GM21737 (cell line): ENCODE data around the gene RNF186.
"Not testable (repeated sequence)": the region's sequence is repeated elsewhere in the genome, so short reads cannot be mapped to it uniquely, and the experiment has no call there.

ENCODE experiments used
- ATAC-seq: cut with Tn5 transposase; IDR thresholded peaks from one replicate; pipeline ENCODE4 v1.9.1; 2021; ENCODE audit warnings: mild to moderate bottlenecking, moderate library complexity; ENCODE audit not compliant: unreplicated experiment

The RNF186 gene, protein sequence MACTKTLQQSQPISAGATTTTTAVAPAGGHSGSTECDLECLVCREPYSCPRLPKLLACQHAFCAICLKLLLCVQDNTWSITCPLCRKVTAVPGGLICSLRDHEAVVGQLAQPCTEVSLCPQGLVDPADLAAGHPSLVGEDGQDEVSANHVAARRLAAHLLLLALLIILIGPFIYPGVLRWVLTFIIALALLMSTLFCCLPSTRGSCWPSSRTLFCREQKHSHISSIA

DNA sequence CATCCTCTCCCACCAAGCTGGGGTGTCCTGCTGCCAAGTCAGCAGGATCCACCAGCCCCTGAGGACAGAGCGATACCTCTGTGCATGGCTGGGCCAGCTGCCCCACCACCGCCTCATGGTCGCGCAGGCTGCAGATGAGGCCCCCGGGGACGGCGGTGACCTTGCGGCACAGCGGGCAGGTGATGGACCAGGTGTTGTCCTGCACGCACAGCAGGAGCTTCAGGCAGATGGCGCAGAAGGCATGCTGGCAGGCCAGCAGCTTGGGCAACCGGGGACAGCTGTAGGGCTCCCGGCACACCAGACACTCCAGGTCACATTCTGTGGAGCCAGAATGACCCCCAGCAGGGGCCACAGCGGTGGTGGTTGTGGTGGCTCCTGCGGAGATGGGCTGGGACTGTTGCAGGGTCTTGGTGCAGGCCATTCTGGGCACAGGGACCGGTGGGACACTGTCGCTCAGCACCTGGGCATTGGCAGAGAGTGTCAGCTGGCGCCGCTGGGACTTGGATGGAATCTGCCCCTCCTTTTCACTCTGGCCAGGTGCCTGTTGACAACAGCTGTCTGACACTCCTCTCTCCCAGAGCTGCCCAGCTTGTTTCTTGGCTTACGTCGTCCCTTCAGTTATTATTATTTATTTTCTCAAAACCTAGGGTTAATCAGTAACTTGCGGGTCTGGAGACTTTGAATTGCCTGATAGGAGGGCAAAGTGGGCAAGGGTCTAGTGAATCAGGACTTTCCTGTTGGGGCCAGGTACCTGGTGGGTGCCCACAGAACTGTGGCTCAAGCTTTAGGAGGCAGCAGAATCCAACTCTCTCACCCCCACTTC lies at the start of gene RNF186:
Gene RNF186 (minus strand): TSS at position 603 of the 823 bp plus-strand sequence. CDS start 182 bp downstream, at position 421.
- no peak for ATAC-seq

DNA sequence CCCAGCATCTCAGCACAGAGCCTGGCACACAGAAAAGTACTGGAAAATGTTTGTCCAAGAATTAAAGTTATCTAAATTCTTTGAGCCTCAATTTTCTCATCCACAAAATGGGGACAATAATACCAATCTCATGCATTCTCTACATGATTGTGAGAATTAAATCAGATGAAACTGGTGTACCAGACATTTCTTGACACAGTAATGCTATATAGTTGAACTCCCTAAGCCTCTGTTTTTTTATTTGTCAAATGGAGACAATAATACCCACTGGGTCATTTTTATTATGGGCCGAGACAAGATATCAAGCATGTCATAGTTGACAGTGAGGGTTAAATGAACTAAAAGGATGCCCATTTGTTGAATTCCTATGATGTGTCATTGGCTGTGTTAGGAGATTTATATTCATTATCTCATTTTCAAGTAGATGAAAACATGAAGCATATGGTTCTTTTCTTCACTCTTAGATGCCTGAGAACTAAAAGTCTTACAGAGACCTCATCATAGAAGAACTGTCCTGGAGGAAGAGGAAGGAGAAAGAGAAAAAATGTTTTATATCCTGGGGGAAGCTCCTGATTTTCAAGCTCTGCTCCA lies 49.6 kb upstream of the RNF186 start:
- no peak for ATAC-seq

DNA sequence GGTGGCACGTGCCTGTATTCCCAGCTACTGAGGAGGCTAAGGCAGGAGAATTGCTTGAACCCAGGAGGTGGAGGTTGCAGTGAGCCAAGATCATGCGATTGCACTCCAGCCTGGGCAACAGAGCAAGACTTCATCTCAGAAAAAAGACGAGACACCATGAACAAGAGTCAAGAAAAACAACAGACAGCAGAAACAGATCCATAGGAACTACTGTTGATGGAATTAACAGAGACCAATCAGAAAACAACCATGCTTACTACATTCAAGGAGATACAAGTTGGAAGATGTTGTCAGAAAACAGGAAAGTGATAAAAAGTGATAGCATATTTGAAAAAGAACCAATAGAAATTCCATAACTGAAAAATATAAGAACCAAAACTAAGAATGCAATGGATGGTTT lies 47.9 kb upstream of the RNF186 start:
- ATAC-seq = no peak

DNA sequence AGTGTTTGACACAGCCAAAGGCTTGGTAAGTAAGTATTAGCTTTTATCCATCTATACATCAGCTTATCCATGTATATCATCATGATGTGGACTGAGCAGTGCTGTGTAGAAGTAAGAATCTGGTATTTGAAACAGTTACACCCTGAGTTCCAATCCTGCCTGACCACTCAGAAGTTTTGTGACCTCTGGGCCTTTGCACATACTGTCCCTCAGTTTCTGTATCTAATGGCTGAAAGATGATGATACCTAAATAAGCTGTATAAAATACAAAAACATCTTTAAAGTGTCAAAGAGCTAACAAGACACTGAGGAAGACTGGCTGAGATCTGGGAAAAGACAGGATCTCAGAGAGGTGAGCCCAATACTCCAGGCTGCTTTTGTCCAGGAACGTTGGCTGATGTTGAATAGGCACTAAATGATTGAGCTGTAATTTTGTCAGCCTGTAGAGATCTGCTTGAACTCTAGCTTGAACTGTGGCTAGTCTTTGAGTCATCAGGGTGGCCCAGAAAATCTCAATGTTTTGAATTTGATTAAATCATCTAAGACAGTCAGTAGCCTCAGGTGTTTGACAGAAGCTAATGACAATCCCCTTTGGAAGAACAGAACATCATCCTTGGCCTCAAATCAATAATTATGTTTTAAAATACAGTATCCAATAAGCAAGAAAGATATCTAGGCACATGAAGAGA lies 46.9 kb upstream of the RNF186 start:
- no peak for ATAC-seq

DNA sequence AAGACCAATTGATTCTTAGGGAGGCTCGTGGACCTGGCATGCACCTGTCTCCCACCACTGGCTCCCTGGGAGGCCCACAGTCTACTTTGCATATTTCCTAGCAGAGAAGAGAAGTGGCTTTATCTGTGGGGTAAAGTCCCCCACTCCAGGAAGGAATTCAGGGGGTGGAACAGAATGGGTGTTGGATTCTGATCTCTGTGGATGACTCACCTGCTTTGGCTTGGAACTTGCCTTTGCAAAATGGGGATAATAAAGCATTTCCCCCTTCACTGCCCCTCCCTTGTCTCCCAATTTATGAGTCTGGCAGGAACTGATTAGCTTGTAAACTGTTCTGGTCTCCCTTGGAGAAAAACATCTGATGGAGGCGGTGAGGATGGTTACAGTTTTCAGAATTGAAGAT lies 46.0 kb upstream of the RNF186 start:
- ATAC-seq = no peak

DNA sequence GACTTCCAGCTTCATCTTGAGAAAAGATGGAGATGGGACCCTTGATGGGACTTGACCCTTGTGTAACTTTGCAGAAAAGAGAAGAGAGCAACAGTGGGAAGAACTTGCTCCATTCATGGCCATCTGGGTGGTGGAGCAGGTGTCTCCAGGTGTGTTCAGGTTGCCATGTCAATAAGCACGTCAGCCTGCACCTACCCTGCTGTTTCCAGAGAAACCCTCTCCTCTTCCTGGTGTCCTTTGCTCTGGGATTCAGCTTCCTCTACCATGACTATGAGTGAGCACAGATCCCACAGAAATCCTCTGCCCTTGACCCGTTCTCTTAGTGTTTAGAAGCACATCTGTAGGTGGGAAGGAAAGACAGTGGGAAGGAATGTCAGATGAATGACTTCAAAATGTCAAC lies 45.3 kb upstream of the RNF186 start:
- no peak for ATAC-seq

DNA sequence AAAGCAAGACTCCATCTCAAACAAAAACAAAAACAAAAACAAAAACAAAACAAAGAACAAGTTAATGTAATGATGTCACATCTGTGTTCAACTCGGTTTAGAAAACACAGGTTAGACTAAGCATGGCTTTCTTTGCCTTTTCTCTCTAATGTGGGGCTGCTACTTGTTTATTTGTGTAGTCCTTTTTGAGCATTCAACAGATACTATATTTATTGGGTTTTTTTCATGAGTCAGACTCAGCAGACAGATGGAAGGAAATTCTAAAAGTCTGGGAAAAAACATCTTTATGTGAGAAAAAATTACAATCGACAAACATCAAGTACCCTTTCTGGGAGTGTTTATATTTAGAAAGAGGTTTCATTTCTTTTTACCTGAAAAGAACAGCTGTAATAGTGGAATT lies 44.8 kb upstream of the RNF186 start:
- no peak for ATAC-seq

DNA sequence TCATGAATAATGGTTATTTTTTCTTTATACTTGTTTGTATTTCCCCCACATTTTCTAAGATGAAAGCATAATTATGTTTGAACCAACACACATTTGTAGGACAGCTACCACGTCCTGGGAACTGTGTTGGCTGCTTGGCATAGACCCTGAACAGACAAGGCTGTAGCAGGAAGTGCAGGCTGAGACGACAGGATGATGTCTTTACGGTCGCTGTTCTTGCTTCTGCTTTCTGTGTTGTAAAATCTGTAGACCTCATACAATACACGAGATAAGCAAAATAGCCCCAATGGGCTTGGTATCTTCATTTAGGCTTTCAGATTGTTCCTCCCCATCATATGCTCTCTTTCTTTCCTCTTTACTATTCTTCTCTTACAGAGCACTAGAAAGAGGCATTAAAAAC lies 43.8 kb upstream of the RNF186 start:
- ATAC-seq = no peak

DNA sequence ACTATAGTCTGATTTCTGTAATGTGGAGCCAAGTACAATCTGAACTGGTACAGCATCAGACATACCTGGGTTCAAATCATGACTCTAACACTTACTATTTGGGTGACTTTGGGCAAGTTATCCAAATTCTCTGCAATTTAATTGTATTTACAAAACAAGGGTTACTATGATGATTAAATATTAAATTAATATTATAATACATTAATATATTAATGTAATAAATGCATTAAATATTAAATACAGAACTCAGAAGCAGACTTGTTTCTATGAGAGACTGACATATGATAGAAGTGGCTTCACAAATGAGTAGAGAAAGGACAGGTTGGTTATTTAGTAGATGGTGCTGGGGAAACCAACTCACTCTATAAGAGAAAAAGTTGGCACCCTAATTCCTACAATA lies 39.8 kb upstream of the RNF186 start:
- no peak for ATAC-seq

DNA sequence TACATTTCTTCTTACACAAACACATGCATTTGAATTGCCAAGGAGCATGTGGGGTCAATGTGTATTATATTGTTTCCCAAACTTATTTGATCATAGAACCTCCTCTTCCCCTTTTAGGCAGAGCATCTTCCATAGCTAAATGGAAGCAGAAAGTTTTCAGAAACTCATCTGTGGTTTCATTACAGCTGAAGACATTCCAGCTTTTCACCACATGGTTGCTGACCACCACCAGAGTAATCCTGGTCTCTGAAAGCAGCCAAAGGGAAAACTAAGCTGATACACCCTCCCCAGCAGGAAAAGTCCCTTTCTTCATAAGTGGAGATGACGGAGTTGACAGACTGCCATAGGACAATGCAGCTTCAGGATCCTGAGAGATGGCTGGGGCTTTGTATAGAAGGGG lies 37.0 kb upstream of the RNF186 start:
- no peak for ATAC-seq

DNA sequence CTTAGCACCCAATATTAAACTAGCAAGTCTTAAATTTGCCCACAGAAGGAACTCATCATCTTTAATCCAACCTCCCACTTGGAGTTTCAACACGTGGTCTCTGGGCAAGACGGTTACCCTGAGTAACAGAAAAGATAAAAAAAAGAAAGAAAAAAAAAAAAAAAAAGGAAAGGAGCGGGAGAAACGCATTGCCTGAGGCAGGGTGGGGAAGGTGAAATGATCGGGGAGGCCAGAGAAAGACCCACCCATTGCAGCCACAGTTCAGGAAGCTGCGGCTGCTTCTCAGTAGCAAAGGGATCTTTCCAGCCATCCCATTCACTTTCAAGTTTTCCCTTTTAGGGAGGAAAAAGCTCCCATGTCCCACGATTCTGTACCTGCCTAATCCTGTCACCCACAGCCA lies 35.1 kb upstream of the RNF186 start:
- ATAC-seq = no peak

DNA sequence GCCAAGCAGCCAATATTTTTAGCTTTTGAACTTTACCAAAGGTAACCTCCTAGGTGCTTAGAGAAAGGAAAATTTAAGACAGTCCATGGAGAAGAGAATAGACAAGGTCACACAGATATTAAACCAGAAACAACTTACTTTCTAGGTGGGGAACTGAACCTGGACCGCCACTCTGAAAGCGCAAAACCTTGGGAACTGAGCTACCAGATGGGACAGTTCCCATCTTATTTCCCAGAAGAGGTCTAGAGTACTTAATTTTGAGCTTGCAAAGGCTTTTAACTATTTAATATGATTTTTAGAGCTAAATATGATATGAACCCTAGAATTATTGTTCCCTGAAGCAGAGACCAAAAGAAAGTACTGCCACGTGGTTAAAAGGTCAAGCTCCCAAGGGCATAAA lies 34.2 kb upstream of the RNF186 start:
- ATAC-seq = not testable (repeated sequence)

DNA sequence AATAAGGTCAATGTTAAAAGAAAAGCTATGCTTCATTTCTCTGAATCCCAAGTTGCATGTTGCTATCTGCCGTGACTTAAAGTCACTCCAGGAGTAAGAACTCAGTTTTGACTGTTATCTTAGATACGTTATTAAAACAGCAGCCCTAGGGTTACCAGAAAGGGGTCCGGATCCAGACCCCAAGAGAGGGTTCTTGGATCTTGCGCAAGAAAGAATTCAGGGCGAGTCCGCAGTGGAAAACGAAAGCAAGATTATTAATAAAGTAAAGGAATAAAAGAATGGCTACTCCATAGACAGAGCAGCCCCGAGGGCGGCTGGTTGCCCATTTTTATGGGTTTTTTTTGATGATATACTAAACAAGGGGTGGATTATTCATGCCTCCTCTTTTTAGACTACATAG lies 32.3 kb upstream of the RNF186 start:
- ATAC-seq = not testable (repeated sequence)

DNA sequence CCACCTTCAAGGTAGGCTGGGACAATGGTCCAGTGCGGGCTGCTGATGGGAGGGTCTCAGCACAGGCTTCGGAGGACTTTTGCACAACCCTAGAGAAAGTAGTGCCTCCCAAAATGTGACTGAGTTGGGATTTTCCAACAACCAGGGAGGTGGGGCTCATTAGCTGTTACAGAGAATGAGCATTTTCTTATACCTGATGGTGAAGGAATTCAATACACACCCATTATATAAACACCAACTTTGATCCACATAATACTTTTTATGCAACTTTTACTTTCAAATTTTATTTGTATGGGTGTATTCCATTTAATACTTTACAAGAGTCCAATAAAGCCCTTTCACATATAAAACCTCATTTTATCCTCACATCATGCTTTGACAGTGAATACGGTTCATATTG lies 31.3 kb upstream of the RNF186 start:
- ATAC-seq = no peak

DNA sequence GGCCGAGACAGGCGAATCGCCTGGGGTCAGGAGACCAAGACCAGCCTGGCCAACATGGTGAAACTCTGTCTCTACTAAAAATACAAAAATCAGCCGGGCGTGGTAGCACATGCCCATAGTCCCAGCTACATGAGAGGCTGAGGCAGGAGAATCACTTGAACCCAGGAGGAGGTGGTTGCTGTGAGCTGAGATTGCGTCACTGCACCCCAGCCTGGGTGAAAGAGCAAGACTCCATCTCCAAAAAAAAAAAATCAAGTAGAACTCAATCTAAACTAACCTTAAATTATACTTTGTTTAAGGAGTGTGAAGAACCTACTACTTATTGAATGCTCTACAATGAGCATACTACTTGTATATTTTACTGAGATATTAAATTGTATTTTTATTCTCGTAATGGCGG lies 30.5 kb upstream of the RNF186 start:
- ATAC-seq = no peak

DNA sequence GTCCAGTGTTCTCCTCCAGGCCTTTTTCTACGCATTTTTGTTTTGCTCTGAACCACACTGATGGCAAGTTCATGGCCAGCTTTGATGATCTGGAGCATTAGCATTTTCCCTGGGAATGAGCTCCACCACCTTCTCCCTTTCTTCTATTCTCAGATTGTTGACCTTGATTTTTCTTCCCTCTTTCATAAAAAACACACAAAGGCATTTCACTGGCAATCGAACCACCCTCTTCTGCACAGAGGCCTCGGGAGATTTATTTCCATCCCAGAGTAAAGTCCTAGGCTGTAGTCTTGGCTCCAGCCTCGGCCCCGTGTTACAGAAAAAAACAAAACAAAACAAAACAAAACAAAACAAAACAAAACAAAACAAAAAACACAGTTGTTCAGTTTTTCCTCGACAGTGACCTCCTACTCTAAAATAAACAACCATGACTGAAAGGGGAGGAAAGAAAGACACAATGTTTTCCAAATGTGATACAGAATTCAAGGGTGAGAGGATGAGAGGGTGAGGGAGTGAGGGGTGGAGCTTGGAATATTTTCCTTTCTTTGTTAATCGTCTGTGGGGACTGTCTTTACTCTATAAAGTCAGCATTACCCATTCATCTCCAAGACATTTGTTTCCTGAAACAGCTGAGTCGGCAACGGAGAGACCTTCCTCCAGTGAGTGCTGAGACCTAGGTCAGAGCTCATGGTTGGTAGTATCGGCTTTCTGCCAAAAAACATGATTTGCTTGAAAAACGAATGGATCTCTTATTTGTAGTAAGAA lies 29.8 kb upstream of the RNF186 start:
- ATAC-seq = no peak

DNA sequence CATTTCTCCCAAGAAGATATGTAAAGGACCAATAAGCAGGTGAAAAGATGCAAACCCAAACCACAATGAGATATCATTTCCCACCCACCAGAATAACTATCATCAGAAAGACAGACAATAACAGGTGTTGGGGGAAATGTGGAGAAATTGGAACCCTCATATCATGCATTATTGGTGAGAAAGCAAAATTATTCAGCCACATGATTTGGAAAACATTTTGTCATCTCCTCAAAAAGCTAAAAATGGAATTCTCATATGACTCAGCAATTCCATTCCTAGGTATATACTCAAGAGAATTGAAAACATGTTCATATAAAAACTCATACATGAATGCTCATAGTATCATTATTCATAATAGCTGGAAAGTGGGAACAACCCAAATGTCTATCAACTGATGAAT lies 25.1 kb upstream of the RNF186 start:
- no peak for ATAC-seq

DNA sequence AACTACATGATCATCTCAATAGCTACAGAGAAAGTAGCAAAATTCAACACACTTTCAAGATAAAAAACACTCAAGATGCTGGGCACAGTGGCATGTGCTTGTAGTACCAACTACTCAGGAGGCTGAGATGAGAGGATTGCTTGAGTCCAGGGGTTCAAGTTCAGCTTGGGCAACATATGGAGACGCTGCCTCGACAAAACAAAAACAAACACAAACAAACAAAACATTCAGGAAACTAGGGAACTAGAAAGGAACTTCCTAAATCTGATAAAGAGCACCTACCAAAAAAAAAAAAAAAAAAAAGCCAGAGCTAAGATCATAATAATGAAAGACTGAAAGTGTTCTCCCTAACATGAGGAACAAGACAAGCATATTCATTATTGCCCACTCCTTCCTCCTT lies 22.8 kb upstream of the RNF186 start:
- no peak for ATAC-seq

DNA sequence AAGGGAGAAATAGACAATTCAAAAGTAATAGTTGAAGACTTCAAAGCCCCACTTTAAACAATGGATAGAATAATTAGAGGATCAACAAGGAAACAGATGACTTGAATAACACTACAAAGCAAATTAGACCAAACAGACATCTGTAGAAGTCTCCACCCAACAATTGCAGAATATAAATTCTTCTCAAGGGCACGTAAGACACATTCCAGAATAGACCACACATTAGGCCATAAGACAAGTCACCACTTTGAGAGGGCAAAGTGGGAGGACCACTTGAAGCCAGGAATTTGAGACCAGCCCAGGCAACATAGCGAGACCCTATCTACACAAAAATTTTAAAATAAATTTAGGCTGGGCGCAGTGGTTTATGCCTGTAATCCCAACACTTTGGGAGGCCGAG lies 20.5 kb upstream of the RNF186 start:
- no peak for ATAC-seq

DNA sequence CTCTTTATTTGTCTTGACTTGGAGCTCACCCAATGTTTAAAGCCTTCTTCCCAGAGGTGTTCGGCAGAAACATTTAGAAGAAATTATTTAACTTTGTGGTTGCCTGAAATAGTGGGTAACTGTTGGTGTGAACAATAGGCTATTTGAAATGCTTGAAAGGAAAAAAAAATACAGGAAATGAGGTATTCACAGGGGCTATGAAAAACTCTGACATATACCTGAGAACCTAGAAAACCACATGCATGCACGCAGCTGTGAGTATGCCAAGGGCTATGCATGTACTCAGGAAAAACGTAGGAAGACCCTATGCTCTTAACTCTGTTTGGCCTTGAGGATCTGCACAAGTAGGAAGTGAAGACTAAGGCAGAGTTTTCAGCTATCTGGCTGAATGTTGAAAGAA lies 16.4 kb upstream of the RNF186 start:
- ATAC-seq = no peak

DNA sequence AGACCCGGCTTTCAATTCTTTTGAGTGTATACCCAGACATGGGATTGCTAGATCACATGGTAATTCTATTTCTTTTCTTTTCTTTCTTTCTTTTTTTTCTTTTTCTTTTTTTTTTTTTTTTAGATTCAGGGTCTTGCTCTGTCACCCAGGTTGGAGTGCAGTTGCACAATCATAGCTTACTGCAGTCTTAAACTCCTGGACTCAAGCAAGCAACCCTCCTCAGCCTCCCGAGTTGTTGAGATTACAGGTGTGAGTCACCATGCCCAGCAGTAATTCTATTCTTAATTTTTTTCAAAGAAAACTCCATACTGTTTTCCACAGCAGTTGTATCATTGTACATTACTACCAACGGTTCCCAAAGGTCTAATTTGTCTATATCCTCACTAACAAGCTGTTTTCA lies 13.5 kb upstream of the RNF186 start:
- ATAC-seq = no peak
